HepG2 (cell line): ENCODE data around the gene IKZF4. TPM values are rescaled to one million over a fixed set of nuclear protein-coding genes. Genes with fewer than 3 reads are reported as not detected.

ENCODE experiments used
- BCL6 ChIP-seq: IDR thresholded peaks from 2 replicates; pipeline ENCODE4 v1.6.1; 2016; ENCODE audit warnings: missing genetic modification reagents, missing compliant biosample characterization
- CCDC6 ChIP-seq: sonication (generic); formaldehyde crosslinking; IDR thresholded peaks from 2 replicates; pipeline ENCODE4 v1.8.1; 2022; ENCODE audit warnings: mild to moderate bottlenecking, missing genetic modification reagents, moderate library complexity
- GTF2F1 ChIP-seq: fragments of 150-350 bp; IDR thresholded peaks from 2 replicates; pipeline ENCODE4 v1.6.1; 2014; ENCODE audit warnings: low read length
- KMT2B ChIP-seq: IDR thresholded peaks from 2 replicates; pipeline ENCODE4 v1.6.1; 2016; ENCODE audit warnings: missing genetic modification reagents, missing compliant biosample characterization
- MED1 ChIP-seq: sonication (generic); formaldehyde crosslinking; IDR thresholded peaks from 2 replicates; pipeline ENCODE4 v1.4.0; 2020; ENCODE audit warnings: missing genetic modification reagents
- RAD21 ChIP-seq: fragments of 450-650 bp; formaldehyde crosslinking; IDR thresholded peaks from 2 replicates; pipeline ENCODE4 v1.5.0; 2020; ENCODE audit warnings: mild to moderate bottlenecking
- RBFOX2 ChIP-seq: fragments of 200-400 bp; formaldehyde crosslinking; IDR thresholded peaks from 2 replicates; pipeline ENCODE4 v1.6.1; 2017; ENCODE audit warnings: low read depth, mild to moderate bottlenecking, low read length
- SAFB2 ChIP-seq: sonication (generic); formaldehyde crosslinking; IDR thresholded peaks from 2 replicates; pipeline ENCODE4 v1.5.1; 2020; ENCODE audit warnings: missing genetic modification reagents, low read depth, mild to moderate bottlenecking, borderline replicate concordance
- SMC3 ChIP-seq: IDR thresholded peaks from 2 replicates; pipeline ENCODE4 v1.6.1; 2011; ENCODE audit warnings: low read length, improper control_type of control experiment
- SP5 ChIP-seq: IDR thresholded peaks from 2 replicates; pipeline ENCODE4 v1.6.1; 2016; ENCODE audit warnings: low read depth, borderline replicate concordance
- THAP11 ChIP-seq: IDR thresholded peaks from 2 replicates; pipeline ENCODE4 v1.6.1; 2016; ENCODE audit warnings: missing biosample characterization, missing genetic modification reagents
- TP53 ChIP-seq: sonication (generic); formaldehyde crosslinking; conservative IDR thresholded peaks from 2 replicates; pipeline ENCODE4 v1.4.0; 2020; ENCODE audit warnings: missing genetic modification reagents
- ZNF782 ChIP-seq: sonication (generic); formaldehyde crosslinking; IDR thresholded peaks from 2 replicates; pipeline ENCODE4 v1.4.0; 2020; ENCODE audit warnings: missing genetic modification reagents, mild to moderate bottlenecking, borderline replicate concordance
- polyA plus RNA-seq, 8 experiments: library from polyadenylated mRNA; depleted of rRNA in 3 of 8; stranded (reverse) in 7 of 8; unstranded in 1 of 8; fragments of >200 nt; fragmentation: Illumina TruSeq in 4 of 8; extraction: Trizol in 4 of 8; gene quantifications; 2 replicates each; pipeline versions ENCODE4 v1.2.1 to v1.2.3, GENCODE V29; 2011 to 2016; ENCODE audit warnings: low read depth in 4 of 8, missing spikeins in 1 of 8, mixed read lengths in 1 of 8; ENCODE audit not compliant: insufficient read depth in 1 of 8
- total RNA-seq, 5 experiments: library from RNA; depleted of rRNA; stranded (reverse); fragments of >200 nt; fragmentation: Illumina TruSeq; extraction: Trizol; gene quantifications; 2 replicates each; pipeline ENCODE4 v1.2.3, GENCODE V29; 2016; ENCODE audit warnings: low read depth in 1 of 5
- TF ChIP-seq, protein P1 (sequence below): sonication (generic); formaldehyde crosslinking; IDR thresholded peaks from 2 replicates; pipeline ENCODE4 v1.5.0; 2020; ENCODE audit warnings: missing genetic modification reagents
- TF ChIP-seq, protein P2 (sequence below): sonication (generic); formaldehyde crosslinking; IDR thresholded peaks from 2 replicates; pipeline ENCODE4 v1.4.0; 2020; ENCODE audit warnings: missing genetic modification reagents
- TF ChIP-seq, protein P3 (sequence below): sonication (generic); formaldehyde crosslinking; IDR thresholded peaks from 2 replicates; pipeline ENCODE4 v1.5.1; 2020; ENCODE audit warnings: mild to moderate bottlenecking, missing genetic modification reagents, moderate library complexity
- TF ChIP-seq, protein P4 (sequence below): sonication (generic); formaldehyde crosslinking; IDR thresholded peaks from 2 replicates; pipeline ENCODE4 v1.8.0; 2022; ENCODE audit warnings: mild to moderate bottlenecking, missing genetic modification reagents, moderate library complexity
- TF ChIP-seq, protein P5 (sequence below): sonication (generic); formaldehyde crosslinking; IDR thresholded peaks from 2 replicates; pipeline ENCODE4 v1.8.0; 2022; ENCODE audit warnings: missing genetic modification reagents, mild to moderate bottlenecking, inconsistent platforms, borderline replicate concordance

Gene IKZF4
- total and polyA plus RNA-seq, 2 of the 13 experiments (the other 11 are each of a cell fraction or from before 2014, with no cell fraction given): 0.58 to 2.2 TPM

DNA sequence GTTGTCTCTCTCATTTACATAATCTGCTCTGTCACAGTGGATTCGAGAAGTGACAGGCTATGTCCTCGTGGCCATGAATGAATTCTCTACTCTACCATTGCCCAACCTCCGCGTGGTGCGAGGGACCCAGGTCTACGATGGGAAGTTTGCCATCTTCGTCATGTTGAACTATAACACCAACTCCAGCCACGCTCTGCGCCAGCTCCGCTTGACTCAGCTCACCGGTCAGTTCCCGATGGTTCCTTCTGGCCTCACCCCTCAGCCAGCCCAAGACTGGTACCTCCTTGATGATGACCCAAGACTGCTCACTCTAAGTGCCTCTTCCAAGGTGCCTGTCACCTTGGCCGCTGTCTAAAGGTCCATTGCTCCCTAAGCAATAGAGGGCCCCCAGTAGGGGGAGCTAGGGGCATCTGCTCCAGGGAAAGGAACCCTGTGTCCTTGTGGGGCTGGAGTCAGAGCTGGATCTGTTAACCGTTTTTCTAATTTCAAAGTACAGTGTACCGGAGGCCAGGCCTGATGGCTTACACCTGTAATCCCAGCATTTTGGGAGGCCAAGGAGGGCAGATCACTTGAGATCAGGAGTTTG lies 64.2 kb downstream of the IKZF4 start (continued):
- TF ChIP-seq, protein P1, sequence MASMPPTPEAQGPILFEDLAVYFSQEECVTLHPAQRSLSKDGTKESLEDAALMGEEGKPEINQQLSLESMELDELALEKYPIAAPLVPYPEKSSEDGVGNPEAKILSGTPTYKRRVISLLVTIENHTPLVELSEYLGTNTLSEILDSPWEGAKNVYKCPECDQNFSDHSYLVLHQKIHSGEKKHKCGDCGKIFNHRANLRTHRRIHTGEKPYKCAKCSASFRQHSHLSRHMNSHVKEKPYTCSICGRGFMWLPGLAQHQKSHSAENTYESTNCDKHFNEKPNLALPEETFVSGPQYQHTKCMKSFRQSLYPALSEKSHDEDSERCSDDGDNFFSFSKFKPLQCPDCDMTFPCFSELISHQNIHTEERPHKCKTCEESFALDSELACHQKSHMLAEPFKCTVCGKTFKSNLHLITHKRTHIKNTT: no peak
- TF ChIP-seq GTF2F1 (no peak), THAP11 (CRISPR knock-in tag) (0 out of 2 replicates have a peak, but pooled peaks have one; percentile 15), SMC3 (peak; percentile 35; the same call in 1 of the 2 replicates), TP53 (no peak), ZNF782 (CRISPR knock-in tag) (no peak), SAFB2 (no peak), RBFOX2 (0 out of 2 replicates have a peak, but pooled peaks have one; percentile 42), BCL6 (CRISPR knock-in tag) (no peak), CCDC6 (CRISPR knock-in tag) (no peak), RAD21 (CRISPR knock-in tag) (0 out of 2 replicates have a peak, but pooled peaks have one; percentile 16), SP5 (no peak), KMT2B (CRISPR knock-in tag) (no peak), MED1 (no peak)
- TF ChIP-seq, protein P2, sequence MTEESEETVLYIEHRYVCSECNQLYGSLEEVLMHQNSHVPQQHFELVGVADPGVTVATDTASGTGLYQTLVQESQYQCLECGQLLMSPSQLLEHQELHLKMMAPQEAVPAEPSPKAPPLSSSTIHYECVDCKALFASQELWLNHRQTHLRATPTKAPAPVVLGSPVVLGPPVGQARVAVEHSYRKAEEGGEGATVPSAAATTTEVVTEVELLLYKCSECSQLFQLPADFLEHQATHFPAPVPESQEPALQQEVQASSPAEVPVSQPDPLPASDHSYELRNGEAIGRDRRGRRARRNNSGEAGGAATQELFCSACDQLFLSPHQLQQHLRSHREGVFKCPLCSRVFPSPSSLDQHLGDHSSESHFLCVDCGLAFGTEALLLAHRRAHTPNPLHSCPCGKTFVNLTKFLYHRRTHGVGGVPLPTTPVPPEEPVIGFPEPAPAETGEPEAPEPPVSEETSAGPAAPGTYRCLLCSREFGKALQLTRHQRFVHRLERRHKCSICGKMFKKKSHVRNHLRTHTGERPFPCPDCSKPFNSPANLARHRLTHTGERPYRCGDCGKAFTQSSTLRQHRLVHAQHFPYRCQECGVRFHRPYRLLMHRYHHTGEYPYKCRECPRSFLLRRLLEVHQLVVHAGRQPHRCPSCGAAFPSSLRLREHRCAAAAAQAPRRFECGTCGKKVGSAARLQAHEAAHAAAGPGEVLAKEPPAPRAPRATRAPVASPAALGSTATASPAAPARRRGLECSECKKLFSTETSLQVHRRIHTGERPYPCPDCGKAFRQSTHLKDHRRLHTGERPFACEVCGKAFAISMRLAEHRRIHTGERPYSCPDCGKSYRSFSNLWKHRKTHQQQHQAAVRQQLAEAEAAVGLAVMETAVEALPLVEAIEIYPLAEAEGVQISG (CRISPR knock-in tag): 0 out of 2 replicates have a peak, but pooled peaks have one; percentile 25
- TF ChIP-seq, protein P3, sequence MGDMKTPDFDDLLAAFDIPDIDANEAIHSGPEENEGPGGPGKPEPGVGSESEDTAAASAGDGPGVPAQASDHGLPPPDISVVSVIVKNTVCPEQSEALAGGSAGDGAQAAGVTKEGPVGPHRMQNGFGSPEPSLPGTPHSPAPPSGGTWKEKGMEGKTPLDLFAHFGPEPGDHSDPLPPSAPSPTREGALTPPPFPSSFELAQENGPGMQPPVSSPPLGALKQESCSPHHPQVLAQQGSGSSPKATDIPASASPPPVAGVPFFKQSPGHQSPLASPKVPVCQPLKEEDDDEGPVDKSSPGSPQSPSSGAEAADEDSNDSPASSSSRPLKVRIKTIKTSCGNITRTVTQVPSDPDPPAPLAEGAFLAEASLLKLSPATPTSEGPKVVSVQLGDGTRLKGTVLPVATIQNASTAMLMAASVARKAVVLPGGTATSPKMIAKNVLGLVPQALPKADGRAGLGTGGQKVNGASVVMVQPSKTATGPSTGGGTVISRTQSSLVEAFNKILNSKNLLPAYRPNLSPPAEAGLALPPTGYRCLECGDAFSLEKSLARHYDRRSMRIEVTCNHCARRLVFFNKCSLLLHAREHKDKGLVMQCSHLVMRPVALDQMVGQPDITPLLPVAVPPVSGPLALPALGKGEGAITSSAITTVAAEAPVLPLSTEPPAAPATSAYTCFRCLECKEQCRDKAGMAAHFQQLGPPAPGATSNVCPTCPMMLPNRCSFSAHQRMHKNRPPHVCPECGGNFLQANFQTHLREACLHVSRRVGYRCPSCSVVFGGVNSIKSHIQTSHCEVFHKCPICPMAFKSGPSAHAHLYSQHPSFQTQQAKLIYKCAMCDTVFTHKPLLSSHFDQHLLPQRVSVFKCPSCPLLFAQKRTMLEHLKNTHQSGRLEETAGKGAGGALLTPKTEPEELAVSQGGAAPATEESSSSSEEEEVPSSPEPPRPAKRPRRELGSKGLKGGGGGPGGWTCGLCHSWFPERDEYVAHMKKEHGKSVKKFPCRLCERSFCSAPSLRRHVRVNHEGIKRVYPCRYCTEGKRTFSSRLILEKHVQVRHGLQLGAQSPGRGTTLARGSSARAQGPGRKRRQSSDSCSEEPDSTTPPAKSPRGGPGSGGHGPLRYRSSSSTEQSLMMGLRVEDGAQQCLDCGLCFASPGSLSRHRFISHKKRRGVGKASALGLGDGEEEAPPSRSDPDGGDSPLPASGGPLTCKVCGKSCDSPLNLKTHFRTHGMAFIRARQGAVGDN: peak; percentile 28; the same call in 1 of the 2 replicates
- TF ChIP-seq, protein P4, sequence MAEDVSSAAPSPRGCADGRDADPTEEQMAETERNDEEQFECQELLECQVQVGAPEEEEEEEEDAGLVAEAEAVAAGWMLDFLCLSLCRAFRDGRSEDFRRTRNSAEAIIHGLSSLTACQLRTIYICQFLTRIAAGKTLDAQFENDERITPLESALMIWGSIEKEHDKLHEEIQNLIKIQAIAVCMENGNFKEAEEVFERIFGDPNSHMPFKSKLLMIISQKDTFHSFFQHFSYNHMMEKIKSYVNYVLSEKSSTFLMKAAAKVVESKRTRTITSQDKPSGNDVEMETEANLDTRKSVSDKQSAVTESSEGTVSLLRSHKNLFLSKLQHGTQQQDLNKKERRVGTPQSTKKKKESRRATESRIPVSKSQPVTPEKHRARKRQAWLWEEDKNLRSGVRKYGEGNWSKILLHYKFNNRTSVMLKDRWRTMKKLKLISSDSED (CRISPR knock-in tag): no peak
- TF ChIP-seq, protein P5, sequence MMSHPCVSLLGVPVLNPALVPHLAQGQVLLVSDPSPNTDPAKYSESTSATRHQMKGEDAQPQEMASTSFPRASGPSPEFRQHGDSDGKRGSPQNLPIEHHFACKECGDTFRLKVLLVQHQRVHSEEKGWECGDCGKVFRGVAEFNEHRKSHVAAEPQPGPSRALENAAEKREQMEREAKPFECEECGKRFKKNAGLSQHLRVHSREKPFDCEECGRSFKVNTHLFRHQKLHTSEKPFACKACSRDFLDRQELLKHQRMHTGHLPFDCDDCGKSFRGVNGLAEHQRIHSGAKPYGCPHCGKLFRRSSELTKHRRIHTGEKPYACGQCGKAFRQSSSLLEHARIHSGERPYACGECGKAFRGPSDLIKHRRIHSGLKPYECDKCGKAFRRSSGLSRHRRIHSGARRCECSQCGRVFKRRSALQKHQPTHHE (CRISPR knock-in tag): no peak
